Occipital lobe (tissue), 2 donors: ENCODE results near the gene MMP26. TPM values are rescaled to one million over a fixed set of nuclear protein-coding genes. Genes with fewer than 3 reads are reported as not detected.
"Not testable (repeated sequence)": the region's sequence is repeated elsewhere in the genome, so short reads cannot be mapped to it uniquely, and the experiment has no call there.

ENCODE experiments used
- DNase-seq: peaks from one replicate; lab custom pipeline; 2025; lab: John Stamatoyannopoulos, UW
- total RNA-seq: library from RNA; depleted of rRNA; stranded (reverse); fragments of >200 nt; gene quantifications from one replicate; pipeline ENCODE4 v1.2.3, GENCODE V29; 2014

The MMP26 gene
- total RNA-seq, 1 donor from 2014 or later = not detected

DNA sequence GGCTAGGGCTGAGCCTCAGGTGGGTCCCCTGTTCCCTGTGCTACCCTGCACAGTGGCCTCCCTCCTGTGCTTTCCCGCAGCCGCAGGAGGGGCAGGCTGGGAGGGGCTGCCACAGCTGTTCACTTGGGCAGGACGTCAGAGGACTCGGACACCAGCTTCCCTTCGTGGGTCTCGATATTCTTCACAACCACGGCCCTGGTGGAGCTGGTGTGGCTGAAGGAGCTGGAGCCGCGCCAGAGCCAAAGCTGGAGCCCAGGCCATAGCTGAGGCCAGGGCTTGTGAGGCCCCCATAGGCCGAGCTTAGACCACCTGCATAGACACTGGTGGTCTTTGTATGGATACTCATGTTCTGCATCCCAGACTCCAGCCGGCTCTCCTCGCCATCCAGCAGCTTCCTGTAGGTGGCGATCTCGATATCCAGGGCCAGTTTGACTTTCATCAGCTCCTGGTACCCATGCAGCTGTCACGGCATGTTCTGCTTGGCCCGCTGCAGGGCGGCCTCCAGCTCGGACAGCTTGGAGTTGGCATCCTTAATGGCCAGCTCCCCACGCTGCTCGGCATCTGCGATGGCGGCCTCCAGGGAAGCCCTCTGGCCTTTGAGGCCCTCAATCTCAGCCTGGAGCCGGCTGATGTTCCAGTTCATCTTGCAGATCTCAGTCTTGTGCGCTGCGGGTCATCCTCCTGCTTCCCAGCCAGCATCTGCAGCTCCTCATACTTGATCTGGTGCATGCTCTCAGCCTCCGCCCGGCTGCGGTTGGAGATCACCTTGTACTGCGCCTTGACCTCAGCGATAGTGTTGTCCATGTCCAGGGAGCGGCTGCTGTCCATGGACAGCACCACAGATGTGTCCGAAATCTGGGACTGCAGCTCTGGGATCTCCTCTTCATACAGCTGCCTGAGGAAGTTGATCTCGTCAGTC lies 18.3 kb downstream of the MMP26 start:
- not testable (repeated sequence) for DNase-seq

DNA sequence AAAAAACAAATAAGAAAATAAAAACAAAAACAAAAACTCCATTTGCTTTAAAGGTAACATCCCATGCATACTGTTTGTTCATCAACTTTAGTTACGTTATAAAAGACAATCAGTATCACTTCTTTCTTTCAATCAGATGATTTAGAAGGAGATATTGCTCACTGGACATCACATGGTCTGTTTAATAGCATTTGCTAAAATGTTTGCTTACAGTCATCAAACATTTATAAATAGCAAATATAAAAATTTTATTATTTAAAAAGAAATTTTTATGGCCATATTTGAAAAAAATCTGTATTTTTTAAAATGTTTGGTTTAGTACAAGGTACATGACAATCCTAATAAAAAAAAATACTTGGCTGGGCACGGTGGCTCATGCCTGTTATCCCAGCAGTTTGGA lies 22.6 kb downstream of the MMP26 start:
- no peak for DNase-seq

DNA sequence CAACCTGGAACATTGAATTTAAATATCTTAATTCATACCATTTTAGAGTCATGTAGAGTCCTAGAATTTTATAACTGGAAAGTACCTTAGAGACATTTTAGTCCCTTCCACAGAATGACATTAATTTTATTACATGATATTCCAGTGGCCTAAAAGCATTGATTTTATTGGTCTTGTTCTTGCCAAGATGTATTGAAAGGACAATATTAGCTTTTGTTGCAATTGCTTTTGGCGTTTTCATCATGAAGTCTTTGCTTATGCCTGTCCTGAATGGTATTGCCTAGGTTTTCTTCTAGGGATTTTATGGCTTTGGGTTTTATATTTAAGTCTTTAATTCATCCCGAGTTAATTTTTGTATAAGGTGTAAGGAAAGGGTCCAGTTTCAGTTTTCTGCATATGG lies 36.2 kb downstream of the MMP26 start:
- DNase-seq = no peak

DNA sequence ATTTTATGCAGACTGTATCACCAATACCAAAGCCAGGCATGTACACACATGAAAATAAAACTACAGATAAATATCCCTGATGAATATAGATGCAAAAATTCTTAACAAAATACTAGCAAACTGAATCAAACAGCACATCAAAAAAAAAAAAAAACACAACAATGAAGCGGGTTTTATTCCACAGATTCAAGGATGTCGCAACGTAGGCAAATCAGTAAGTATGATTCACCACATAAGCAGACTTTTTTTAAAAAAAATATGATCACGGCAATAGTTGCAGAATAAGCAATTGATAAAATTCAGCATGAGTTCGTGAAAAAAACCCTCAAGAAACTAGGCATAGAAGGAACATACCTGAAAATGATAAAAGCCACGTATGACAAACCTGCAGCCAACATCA lies 43.9 kb downstream of the MMP26 start:
- no peak for DNase-seq

DNA sequence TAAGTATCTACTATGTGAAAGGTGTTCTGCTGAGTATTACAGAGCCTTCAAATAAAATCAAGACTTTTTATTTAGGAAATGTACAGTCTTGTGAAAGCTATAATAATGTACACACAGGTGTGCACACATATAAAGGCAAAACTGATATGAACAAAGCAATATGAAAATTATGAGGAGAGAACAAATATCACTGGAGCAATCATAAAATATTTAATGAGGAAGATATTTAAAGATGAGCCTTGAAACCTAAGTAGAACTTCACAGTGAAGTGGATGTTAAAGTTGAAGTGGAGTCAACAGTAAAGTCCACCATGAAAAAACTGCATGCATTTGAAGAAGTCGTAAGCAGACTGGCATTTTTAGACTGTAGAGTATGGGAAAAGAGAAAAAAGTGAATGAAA lies 46.6 kb downstream of the MMP26 start:
- no peak for DNase-seq

Other genes starting within 250 kb of the MMP26 start
- not detected for gene OR52K1, start 222.1 kb upstream of the MMP26 start, total RNA-seq
- not detected for gene OR52M1, start 159.6 kb upstream of the MMP26 start, total RNA-seq
- gene OR52I2, start 123.0 kb upstream of the MMP26 start, total RNA-seq = not detected
- gene OR52I1, start 110.7 kb upstream of the MMP26 start, total RNA-seq = not detected
- 10.8 TPM for gene TRIM68, start 96.6 kb upstream of the MMP26 start, total RNA-seq
- gene OR51D1, start 67.3 kb upstream of the MMP26 start, total RNA-seq = not detected
- 0.16 TPM for gene OR51E1, start 60.8 kb upstream of the MMP26 start, total RNA-seq
- gene OR51E2, start 6.9 kb upstream of the MMP26 start, total RNA-seq = not detected
- gene OR51F1, start 65.2 kb downstream of the MMP26 start, total RNA-seq = not detected
- gene OR52R1, start 99.6 kb downstream of the MMP26 start, total RNA-seq = not detected
- gene OR51F2, start 116.5 kb downstream of the MMP26 start, total RNA-seq = not detected
- not detected for gene OR51S1, start 144.4 kb downstream of the MMP26 start, total RNA-seq
- gene OR51T1, start 177.1 kb downstream of the MMP26 start, total RNA-seq = not detected
- not detected for gene OR51A7, start 199.0 kb downstream of the MMP26 start, total RNA-seq
- gene OR51G2, start 214.6 kb downstream of the MMP26 start, total RNA-seq = not detected
- not detected for gene OR51G1, start 219.6 kb downstream of the MMP26 start, total RNA-seq
- gene OR51A4, start 242.8 kb downstream of the MMP26 start, total RNA-seq = not detected